ENCODE measurements around the gene OR2T29. TPM values are rescaled to one million over a fixed set of nuclear protein-coding genes. Genes with fewer than 3 reads are reported as not detected.
A peak's percentile ranks its signal among the peaks of the same experiment; 100 is the strongest.
"Not testable (repeated sequence)": the region's sequence is repeated elsewhere in the genome, so short reads cannot be mapped to it uniquely, and the experiment has no call there.

The OR2T29 gene
- polyA plus RNA-seq, 3 donors from 2014 or later: not detected

- H3K27ac Mint-ChIP-seq; H3K27me3 Mint-ChIP-seq (ENCODE audit: low read depth in 3 of 3); H3K9me3 Mint-ChIP-seq; H3K4me1 Mint-ChIP-seq; DNase-seq; H3K36me3 Mint-ChIP-seq; H3K4me3 Mint-ChIP-seq: not testable (repeated sequence)
Measured at GRCh38 chr1:248572049-248572448, 9.5 kb upstream of the OR2T29 start.

- DNase-seq; H3K4me3 Mint-ChIP-seq; H3K27me3 Mint-ChIP-seq (ENCODE audit: low read depth in 3 of 3); H3K9me3 Mint-ChIP-seq; H3K27ac Mint-ChIP-seq; H3K36me3 Mint-ChIP-seq; H3K4me1 Mint-ChIP-seq: not testable (repeated sequence)
Measured at GRCh38 chr1:248570811-248571210, 8.2 kb upstream of the OR2T29 start.

DNA sequence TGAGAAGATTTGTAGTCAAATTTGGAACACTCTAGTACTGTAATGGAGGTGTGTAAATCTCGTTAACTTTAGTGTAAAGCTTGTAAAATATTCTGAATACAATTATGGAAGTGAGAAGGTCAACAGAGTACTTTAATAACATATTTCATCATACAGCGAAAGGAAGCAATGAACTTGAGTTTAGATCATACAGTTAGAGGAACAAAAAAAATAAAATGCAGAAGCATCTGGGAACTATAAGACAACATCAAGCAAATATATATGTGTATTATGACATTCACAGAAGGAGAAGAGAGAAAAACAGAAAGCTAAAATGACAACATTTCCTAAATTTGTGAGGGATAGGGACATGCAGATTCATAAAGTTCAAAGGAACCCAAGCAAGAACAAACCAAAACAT, 6.5 kb upstream of the OR2T29 start:
- not testable (repeated sequence) for H3K9me3 Mint-ChIP-seq; DNase-seq; H3K27ac Mint-ChIP-seq; H3K4me3 Mint-ChIP-seq; H3K36me3 Mint-ChIP-seq; H3K27me3 Mint-ChIP-seq (ENCODE audit: low read depth in 3 of 3)
- peaks cover 7 to 11% of the 10 kb centered on the region in 2 donors for H3K4me1 Mint-ChIP-seq

DNA sequence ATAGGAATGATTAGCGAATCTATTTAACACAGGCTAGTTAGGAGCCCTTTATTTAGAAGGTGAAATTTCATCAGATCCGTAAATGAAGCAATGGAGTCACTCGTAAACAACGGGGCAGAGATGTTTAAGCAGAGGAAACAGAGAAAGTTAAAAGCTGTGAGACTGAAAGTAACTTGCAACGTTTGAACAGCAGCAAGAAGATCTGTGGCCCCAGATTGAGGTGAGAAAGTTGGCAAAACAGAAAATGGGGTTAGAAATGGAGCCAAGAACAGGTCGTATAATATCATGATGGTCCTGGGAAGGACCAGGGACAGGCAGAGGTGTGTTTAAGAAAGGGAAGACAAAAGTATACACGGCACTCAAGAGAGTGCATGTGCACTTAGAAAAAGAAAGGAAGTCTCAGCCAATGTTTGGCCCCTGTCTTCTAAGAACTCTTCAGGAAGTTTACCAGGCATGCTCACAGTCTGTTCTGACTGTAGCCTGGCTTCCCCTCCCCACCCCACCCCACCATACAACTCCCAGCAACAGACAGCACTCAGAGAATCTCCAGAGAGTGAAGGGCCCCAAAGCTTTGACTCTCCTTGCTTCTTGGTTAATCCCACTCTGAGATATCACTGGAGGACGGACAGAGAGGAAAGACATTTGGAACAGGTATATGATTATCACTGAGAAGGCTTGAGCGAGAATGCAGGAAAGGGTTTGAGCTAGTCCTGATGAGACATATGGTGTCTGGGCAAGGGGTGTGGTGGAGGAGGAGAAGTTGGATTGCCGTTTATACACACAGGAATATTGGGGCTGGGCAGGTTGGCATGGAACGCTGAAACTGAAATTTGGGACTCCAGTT, 3.2 kb upstream of the OR2T29 start:
- not testable (repeated sequence) for H3K36me3 Mint-ChIP-seq; H3K9me3 Mint-ChIP-seq; H3K27me3 Mint-ChIP-seq (ENCODE audit: low read depth in 3 of 3); DNase-seq
- Mint-ChIP-seq H3K4me1 (peaks cover 7 to 11% of the 10 kb centered on the region in 2 donors), H3K4me3 (peak overlapping the region; percentile 71 to 79 (median 78)), H3K27ac (peak overlapping the region; percentile 19 to 88 (median 53))

DNA sequence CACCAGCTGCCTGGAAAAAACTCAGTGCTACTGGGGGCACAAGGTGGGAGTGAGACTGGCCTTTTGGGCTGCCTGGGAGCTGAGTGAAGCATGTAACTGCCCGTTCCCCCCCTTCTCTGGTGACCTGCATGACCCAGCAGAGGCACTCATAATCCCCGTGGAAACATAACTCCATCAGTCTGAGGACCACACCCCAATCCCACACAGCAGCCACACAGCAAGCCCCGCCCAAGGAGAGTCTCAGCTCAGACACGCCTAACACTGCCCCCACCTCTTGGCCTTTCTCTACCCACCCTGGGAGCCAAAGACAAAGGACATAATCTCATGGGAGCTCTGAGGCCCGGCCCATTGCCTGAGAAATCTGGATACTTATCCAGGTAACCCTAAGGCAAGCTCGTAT, 11.5 kb downstream of the OR2T29 start:
- not testable (repeated sequence) for H3K27me3 Mint-ChIP-seq (ENCODE audit: low read depth in 3 of 3); H3K27ac Mint-ChIP-seq; H3K4me3 Mint-ChIP-seq; H3K4me1 Mint-ChIP-seq; H3K36me3 Mint-ChIP-seq; H3K9me3 Mint-ChIP-seq; DNase-seq

- not testable (repeated sequence) for H3K27ac Mint-ChIP-seq; H3K4me3 Mint-ChIP-seq; H3K4me1 Mint-ChIP-seq; H3K27me3 Mint-ChIP-seq (ENCODE audit: low read depth in 3 of 3); DNase-seq; H3K9me3 Mint-ChIP-seq; H3K36me3 Mint-ChIP-seq
Measured at GRCh38 chr1:248547383-248547782, 15.2 kb downstream of the OR2T29 start.

DNA sequence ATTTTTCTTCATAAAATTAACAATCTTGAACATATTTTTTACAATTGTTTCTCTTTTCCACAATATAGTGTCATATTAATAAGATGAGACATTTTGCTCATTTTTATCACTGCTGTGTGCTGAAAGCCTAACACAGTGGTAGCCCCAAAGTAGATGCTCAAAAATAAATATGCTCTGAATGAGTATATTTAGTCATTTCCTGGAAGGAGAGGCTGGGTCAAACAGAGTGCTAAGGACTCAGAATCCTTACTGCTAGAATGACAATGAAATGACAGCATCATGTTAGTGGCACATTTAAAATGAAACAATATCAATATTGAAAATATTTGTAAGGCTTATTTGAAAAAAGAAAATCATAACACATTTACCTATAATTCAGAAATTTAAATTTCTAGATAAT, 25.1 kb downstream of the OR2T29 start:
- not testable (repeated sequence) for H3K4me3 Mint-ChIP-seq; H3K9me3 Mint-ChIP-seq; DNase-seq; H3K27me3 Mint-ChIP-seq (ENCODE audit: low read depth in 3 of 3); H3K27ac Mint-ChIP-seq; H3K4me1 Mint-ChIP-seq; H3K36me3 Mint-ChIP-seq

DNA sequence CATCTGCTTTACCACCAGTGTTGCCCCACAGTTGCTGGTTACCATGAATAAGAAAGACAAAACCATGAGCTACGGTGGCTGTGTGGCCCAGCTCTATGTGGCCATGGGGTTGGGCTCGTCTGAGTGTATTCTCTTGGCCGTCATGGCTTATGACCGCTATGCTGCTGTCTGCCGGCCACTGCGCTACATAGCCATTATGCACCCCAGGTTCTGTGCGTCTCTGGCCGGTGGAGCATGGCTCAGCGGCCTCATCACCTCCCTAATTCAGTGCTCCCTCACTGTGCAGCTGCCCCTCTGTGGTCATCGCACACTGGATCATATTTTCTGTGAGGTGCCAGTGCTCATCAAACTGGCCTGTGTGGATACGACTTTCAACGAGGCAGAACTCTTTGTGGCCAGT, 40.7 kb downstream of the OR2T29 start:
- DNase-seq: no peak
- no peak overlapping the region for H3K4me3 Mint-ChIP-seq
- no peak overlapping the region for H3K27ac Mint-ChIP-seq
- peaks cover 0 to 4% (median 3%) of the 10 kb centered on the region in 3 donors for H3K27me3 Mint-ChIP-seq (ENCODE audit: low read depth in 3 of 3)
- H3K4me1 Mint-ChIP-seq: no peaks in the 10 kb centered on the region
- no peaks in the 10 kb centered on the region for H3K36me3 Mint-ChIP-seq
- H3K9me3 Mint-ChIP-seq: peaks cover 0 to 8% (median 0%) of the 10 kb centered on the region in 6 donors

GRCh38 chr1:248510217-248510616, 52.4 kb downstream of the OR2T29 start:
- not testable (repeated sequence) for H3K9me3 Mint-ChIP-seq; DNase-seq; H3K27me3 Mint-ChIP-seq (ENCODE audit: low read depth in 3 of 3); H3K36me3 Mint-ChIP-seq; H3K27ac Mint-ChIP-seq; H3K4me1 Mint-ChIP-seq; H3K4me3 Mint-ChIP-seq

DNA sequence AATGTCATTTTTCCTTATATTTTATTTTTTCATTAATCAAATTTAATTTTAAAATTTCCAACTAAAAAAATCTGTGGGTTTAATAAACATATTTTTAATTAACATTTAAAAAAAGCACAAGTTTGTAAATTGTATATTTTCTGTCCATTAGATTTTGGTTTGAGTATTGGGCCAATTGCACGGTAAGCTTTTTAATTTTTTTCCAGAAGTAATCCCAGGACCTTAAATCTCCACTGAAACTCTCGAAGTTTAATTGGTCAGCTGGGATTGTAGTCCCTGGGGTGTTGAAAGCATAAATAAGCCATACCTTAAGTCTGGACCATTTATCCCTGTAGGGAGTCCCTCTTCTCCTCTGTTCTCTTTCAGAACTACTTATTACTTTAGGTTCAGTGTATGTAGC, 54.8 kb downstream of the OR2T29 start, which contains the start of gene OR2G6:
TSS of gene OR2G6 (plus strand) at position 301 of the 400 bp plus-strand sequence. CDS start 13,574 bp downstream, outside the sequence.
- H3K27ac Mint-ChIP-seq; H3K4me3 Mint-ChIP-seq; H3K4me1 Mint-ChIP-seq; H3K27me3 Mint-ChIP-seq (ENCODE audit: low read depth in 3 of 3); H3K9me3 Mint-ChIP-seq; H3K36me3 Mint-ChIP-seq; DNase-seq: not testable (repeated sequence)

Other genes starting within 250 kb of the OR2T29 start
- gene OR2M7, start 238.2 kb downstream of the OR2T29 start, polyA plus RNA-seq: not detected
- gene OR14C36, start 214.0 kb downstream of the OR2T29 start, polyA plus RNA-seq: not detected
- not detected for gene OR2T4, start 201.1 kb downstream of the OR2T29 start, polyA plus RNA-seq
- gene OR2T6, start 187.0 kb downstream of the OR2T29 start, polyA plus RNA-seq: not detected
- gene OR2T1, start 159.7 kb downstream of the OR2T29 start, polyA plus RNA-seq: not detected
- not detected for gene OR2T2, start 117.1 kb downstream of the OR2T29 start, polyA plus RNA-seq
- not detected for gene OR2T3, start 89.4 kb downstream of the OR2T29 start, polyA plus RNA-seq
- gene OR2T5, start 74.2 kb downstream of the OR2T29 start, polyA plus RNA-seq: not detected
- gene OR2G6, start 54.7 kb downstream of the OR2T29 start, polyA plus RNA-seq: not detected
- gene OR2T34, start 12.0 kb upstream of the OR2T29 start, polyA plus RNA-seq: not detected
- not detected for gene OR2T10, start 34.9 kb upstream of the OR2T29 start, polyA plus RNA-seq
- not detected for gene OR2T11, start 72.3 kb upstream of the OR2T29 start, polyA plus RNA-seq
- gene OR2T35, start 82.5 kb upstream of the OR2T29 start, polyA plus RNA-seq: not detected
- not detected for gene OR2T27, start 92.8 kb upstream of the OR2T29 start, polyA plus RNA-seq
- not detected for gene OR14I1, start 140.0 kb upstream of the OR2T29 start, polyA plus RNA-seq
- not detected for gene LYPD8, start 193.0 kb upstream of the OR2T29 start, polyA plus RNA-seq